K562 (cell line): Measurements from ENCODE around the gene TCFL5. TPM values are rescaled to one million over a fixed set of nuclear protein-coding genes. Genes with fewer than 3 reads are reported as not detected.
A peak's percentile ranks its signal among the peaks of the same experiment; 100 is the strongest.

ENCODE experiments used
- ATAC-seq: fragments of 200-7000 bp; cut with Tn5 transposase; 3 replicates; pipeline ENCODE4 v1.9.1; 2020; ENCODE audit warnings: moderate library complexity
- BruUV-seq: library from RNA; stranded (reverse); fragments of 400-500 nt; replicated peaks from 2 replicates; lab custom pipeline; 2021; lab: Mats Ljungman, UMichigan
- CTCF ChIA-PET: fragments of 300-600 bp; formaldehyde crosslinking; extraction: SDS; loops from one replicate; lab custom pipeline; 2021; ENCODE audit warnings: low intra/inter-chr PET ratio; lab: Yijun Ruan, JAX
- POLR2A ChIA-PET: fragments of 300-600, 350-650 bp; sonication (Branson Sonifier 250); formaldehyde crosslinking; extraction: SDS; loops from one replicate; lab custom pipeline; 2021; ENCODE audit warnings: antibody characterized with exemption, inconsistent platforms; lab: Yijun Ruan, JAX
- DNase-seq, 4 experiments: peaks; one replicate each; pipeline versions ENCODE4 v3.0.0 to v3.0.0-alpha.2; 2011 to 2018; ENCODE audit warnings: low spot score in 3 of 4, mixed read lengths in 3 of 4; ENCODE audit errors: extremely low read depth in 1 of 4
- FAIRE-seq: peaks from 2 replicates; lab custom pipeline; 2011; peaks lifted over from hg19 to GRCh38; lab: Jason Lieb, UNC
- H2AFZ ChIP-seq: 2 replicates; pipeline ENCODE4 v1.6.0; 2011; ENCODE audit warnings: low read depth, low read length, control low read depth, inconsistent platforms
- H3K27ac ChIP-seq: fragments of 200-600 bp; 3 replicates; pipeline ENCODE4 v1.8.0; 2011; ENCODE audit warnings: low read depth, mild to moderate bottlenecking, control low read depth, inconsistent platforms, low read length, moderate library complexity, mixed read lengths; ENCODE audit errors: extremely low read depth
- H3K27me3 ChIP-seq, 2 experiments: fragments of 300-600 bp in 1 of 2; 2 replicates in 1 of 2; 3 replicates in 1 of 2; pipeline versions ENCODE4 v1.6.0 to v1.8.0; 2011; ENCODE audit warnings: inconsistent platforms in 2 of 2, low read length in 2 of 2, mild to moderate bottlenecking in 1 of 2, mixed read lengths in 1 of 2, moderate library complexity in 1 of 2; ENCODE audit not compliant: control insufficient read depth in 2 of 2, insufficient read depth in 2 of 2
- H3K36me3 ChIP-seq: fragments of 300-600 bp; 3 replicates; pipeline ENCODE4 v1.8.0; 2011; ENCODE audit warnings: mild to moderate bottlenecking, low read length, inconsistent platforms; ENCODE audit not compliant: control insufficient read depth, insufficient read depth
- H3K4me1 ChIP-seq, 2 experiments: fragments of 200-600 bp in 1 of 2; replicated peaks in 1 of 2; 2 replicates in 1 of 2; 3 replicates in 1 of 2; pipeline versions ENCODE4 v1.5.1 to v1.8.0; 2011; ENCODE audit warnings: inconsistent platforms in 2 of 2, low read length in 2 of 2, mild to moderate bottlenecking in 1 of 2, mixed read lengths in 1 of 2, moderate library complexity in 1 of 2; ENCODE audit not compliant: control insufficient read depth in 2 of 2, insufficient read depth in 2 of 2
- H3K4me2 ChIP-seq: 2 replicates; pipeline ENCODE4 v1.6.1; 2011; ENCODE audit warnings: low read length, control low read depth, inconsistent platforms, mixed read lengths; ENCODE audit not compliant: insufficient read depth
- H3K4me3 ChIP-seq: fragments of 200-600 bp; sonication (generic), shearing (Covaris generic); 2 replicates; pipeline ENCODE4 v1.5.1; 2016; ENCODE audit warnings: control low read depth, inconsistent platforms
- H3K79me2 ChIP-seq: fragments of 200-600 bp; 3 replicates; pipeline ENCODE4 v1.8.0; 2011; ENCODE audit warnings: low read length, inconsistent platforms; ENCODE audit not compliant: control insufficient read depth, insufficient read depth
- H3K9ac ChIP-seq, 2 experiments: 2 replicates each; pipeline versions ENCODE4 v1.6.0 to v1.6.1; 2011; ENCODE audit warnings: low read depth in 2 of 2, low read length in 2 of 2, control low read depth in 1 of 2, inconsistent platforms in 1 of 2, mild to moderate bottlenecking in 1 of 2, mixed read lengths in 1 of 2; ENCODE audit not compliant: insufficient read depth in 1 of 2
- H3K9me1 ChIP-seq: one replicate; pipeline ENCODE4 v1.6.0; 2011; ENCODE audit warnings: inconsistent platforms, mild to moderate bottlenecking, low read length, moderate library complexity; ENCODE audit not compliant: control insufficient read depth, insufficient read depth
- H3K9me3 ChIP-seq: replicated peaks from 2 replicates; pipeline ENCODE4 v1.5.1; 2011; ENCODE audit warnings: low read depth, low read length, inconsistent platforms; ENCODE audit not compliant: control insufficient read depth, insufficient read depth
- H4K20me1 ChIP-seq: replicated peaks from 2 replicates; pipeline ENCODE4 v1.6.1; 2011; ENCODE audit warnings: low read length, inconsistent platforms, mixed read lengths; ENCODE audit not compliant: control insufficient read depth, insufficient read depth
- CBFA2T2 ChIP-seq: fragments of 450-650 bp; conservative IDR thresholded peaks from 2 replicates; pipeline ENCODE4 v1.6.1; 2017; ENCODE audit warnings: mild to moderate bottlenecking
- DIDO1 ChIP-seq: fragments of 450-650 bp; IDR thresholded peaks from 2 replicates; pipeline ENCODE4 v1.6.1; 2016; ENCODE audit warnings: low read depth, missing biosample characterization, missing genetic modification characterization
- KAT8 ChIP-seq: fragments of 450-650 bp; IDR thresholded peaks from 2 replicates; pipeline ENCODE4 v1.6.1; 2016; ENCODE audit warnings: low read depth, mild to moderate bottlenecking
- POLR2G ChIP-seq: fragments of 200-400 bp; formaldehyde crosslinking; IDR thresholded peaks from 2 replicates; pipeline ENCODE4 v1.6.1; 2017; ENCODE audit warnings: low read depth, mild to moderate bottlenecking, antibody characterized with exemption, low read length, moderate library complexity
- PPARD ChIP-seq: fragments of 250-450 bp; sonication (Bioruptor Pico); IDR thresholded peaks from 2 replicates; pipeline ENCODE4 v1.8.0; 2022; ENCODE audit warnings: inconsistent platforms, mild to moderate bottlenecking, moderate library complexity
- TBL1XR1 ChIP-seq, 2 experiments: IDR thresholded peaks; 2 replicates each; pipeline ENCODE4 v1.6.1; 2012; ENCODE audit warnings: improper control_type of control experiment in 2 of 2, low read length in 2 of 2, mild to moderate bottlenecking in 1 of 2
- WGBS: fragments of 100-300 bp; shearing (Covaris generic); methylation state at CpG from one replicate; pipeline ENCODE4 v1.1.6; 2016; ENCODE audit warnings: low coverage, mixed read lengths; ENCODE audit not compliant: insufficient coverage; ENCODE audit errors: missing lambda C conversion rate; 5-methylcytosine and 5-hydroxymethylcytosine counted together
- in situ Hi-C: fragments of 300-500 bp; cut with MboI; formaldehyde crosslinking; loops from 4 replicates; pipeline ENCODE4 v1.15.0; 2018; ENCODE audit warnings: inconsistent platforms, mixed read lengths
- intact Hi-C: fragments of 100-400 bp; cut with micrococcal nuclease; formaldehyde crosslinking; loops from 2 replicates; pipeline ENCODE4 v1.14.2; 2022
- polyA plus RNA-seq, 8 experiments: library from polyadenylated mRNA; depleted of rRNA in 4 of 8; stranded (reverse) in 5 of 8; unstranded in 3 of 8; fragments of >200 nt; fragmentation: Nextera tagmentation in 2 of 8; fragmentation: Illumina TruSeq in 1 of 8; extraction: Ambion mirVana in 2 of 8; extraction: Trizol in 1 of 8; gene quantifications; 2 replicates each; pipeline versions ENCODE4 v1.2.1 to v1.2.3, GENCODE V29; 2011 to 2014; ENCODE audit warnings: inconsistent platforms in 1 of 8, missing spikeins in 1 of 8
- total RNA-seq, 7 experiments: library from RNA; depleted of rRNA in 6 of 7; stranded (reverse); fragments of >200 nt in 6 of 7; fragmentation: Illumina TruSeq in 2 of 7; extraction: Trizol in 2 of 7; gene quantifications; 2 replicates each; pipeline versions ENCODE4 v1.2.1 to v1.2.3, GENCODE V29; 2011 to 2021; ENCODE audit warnings: low replicate concordance in 1 of 7
- TF ChIP-seq, protein P1 (sequence below), 2 experiments: IDR thresholded peaks; 2 replicates each; pipeline ENCODE4 v1.6.1; 2012; ENCODE audit warnings: improper control_type of control experiment in 2 of 2, low read depth in 2 of 2, low read length in 2 of 2, borderline replicate concordance in 1 of 2
- TF ChIP-seq, protein P2 (sequence below): sonication (generic); formaldehyde crosslinking; IDR thresholded peaks from 2 replicates; pipeline ENCODE4 v1.8.1; 2023; ENCODE audit warnings: mild to moderate bottlenecking, missing genetic modification reagents
- TF ChIP-seq, protein P3 (sequence below): fragments of 200-800 bp; sonication (Bioruptor generic); IDR thresholded peaks from 2 replicates; pipeline ENCODE4 v1.6.1; 2017; ENCODE audit warnings: missing genetic modification characterization, missing compliant biosample characterization
- TF ChIP-seq, protein P4 (sequence below), 2 experiments: fragments of 450-650 bp; IDR thresholded peaks; 2 replicates each; pipeline ENCODE4 v1.6.1; 2018; ENCODE audit warnings: mild to moderate bottlenecking in 2 of 2, low read depth in 1 of 2; ENCODE audit not compliant: partially characterized antibody in 2 of 2

TCFL5 gene
- total and polyA plus RNA-seq, 9 of the 15 experiments (the other 6 are each of a cell fraction or from before 2014, with no cell fraction given) = 1.00 to 12.6 (median 9.1) TPM

DNA sequence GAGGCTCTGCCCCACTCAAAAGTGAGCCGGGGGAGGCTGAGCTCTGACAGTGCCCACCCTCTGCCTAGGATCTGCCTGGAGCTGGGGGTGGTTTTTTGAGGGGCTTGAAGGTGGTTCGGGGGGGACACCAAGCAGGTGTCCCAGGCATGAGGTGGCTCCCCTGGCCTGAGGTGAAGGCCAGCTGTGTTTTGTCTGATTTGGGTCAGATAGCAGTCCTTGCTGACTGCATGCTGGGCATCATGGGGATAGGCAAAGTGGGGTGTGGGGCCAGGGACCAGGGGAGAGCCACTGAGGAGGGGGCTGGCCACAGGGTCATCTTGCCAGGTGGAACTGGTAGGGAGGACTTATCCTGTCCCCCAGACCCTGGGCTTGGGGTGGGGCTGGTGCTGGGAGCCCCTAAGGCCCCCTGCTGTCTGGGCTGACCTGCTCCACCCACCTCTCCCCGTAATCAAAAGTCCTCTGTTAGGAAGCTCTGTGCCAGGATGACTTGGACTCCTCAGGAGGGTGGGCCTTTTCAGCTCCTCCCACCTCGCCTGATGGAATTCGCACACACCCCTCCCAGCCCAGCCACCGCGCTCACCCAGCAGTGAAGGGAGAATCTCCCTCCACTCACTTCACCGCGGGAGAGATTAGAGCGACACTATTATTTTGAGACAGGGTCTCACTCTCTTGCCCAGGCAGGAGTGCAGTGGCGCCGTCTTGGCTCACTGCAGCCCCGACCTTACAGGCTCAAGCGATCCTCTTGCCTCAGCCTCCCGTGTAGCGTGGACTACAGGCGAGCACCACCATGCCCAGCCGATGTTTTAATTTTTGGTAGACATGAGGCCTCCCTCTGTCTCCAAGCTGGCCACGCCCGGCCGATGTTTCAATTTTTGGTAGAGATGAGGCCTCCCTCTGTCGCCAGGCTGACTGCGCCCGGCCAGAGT, 46.3 kb downstream of the TCFL5 start:
- H3K9me3 ChIP-seq = no peaks in the 10 kb centered on the region
- 0 out of 4 replicates have a peak overlapping the region, but pooled peaks of 1 of the 2 experiments have one; percentile 41 for H3K9ac ChIP-seq
- no TSS peak for BruUV-seq
- POLR2A ChIA-PET = interaction anchor here (0.6 to 1.1 kb wide), 3 partner anchors 19 to 181 kb away, joined by 3 read pairs; partner anchors contain the start of gene MRGBP
- intact Hi-C loops (no loop called here), in situ Hi-C loops (no loop called here)
- FAIRE-seq (peak; percentile 52), DNase-seq (peak; percentile 45 to 60 (median 54)), ATAC-seq (peak; percentile 59)
- peaks cover 23% of the 10 kb centered on the region; the same call in 2 of the 3 replicates for H3K36me3 ChIP-seq
- H3K27ac ChIP-seq = no peak overlapping the region
- no peak overlapping the region for H3K4me3 ChIP-seq
- 35% methylated on average over 23 of the region's 24 CpGs for WGBS
- H3K4me2 ChIP-seq = no peak overlapping the region; the same call in 1 of the 2 replicates
- peaks cover 6% of the 10 kb centered on the region for H4K20me1 ChIP-seq
- CTCF ChIA-PET = no interaction called here
- H3K27me3 ChIP-seq = peaks cover 0 to 10% of the 10 kb centered on the region in 2 experiments; a peak in 3 of 5 replicates
- no peaks in the 10 kb centered on the region for H3K79me2 ChIP-seq
- no peak overlapping the region for H2AFZ ChIP-seq
- H3K4me1 ChIP-seq = peaks cover 3 to 82% of the 10 kb centered on the region in 2 experiments; a peak in 3 of 5 replicates
- H3K9me1 ChIP-seq = no peaks in the 10 kb centered on the region
- TF ChIP-seq KAT8 = no peak
- no peak for TF ChIP-seq PPARD
- TF ChIP-seq, protein P1, sequence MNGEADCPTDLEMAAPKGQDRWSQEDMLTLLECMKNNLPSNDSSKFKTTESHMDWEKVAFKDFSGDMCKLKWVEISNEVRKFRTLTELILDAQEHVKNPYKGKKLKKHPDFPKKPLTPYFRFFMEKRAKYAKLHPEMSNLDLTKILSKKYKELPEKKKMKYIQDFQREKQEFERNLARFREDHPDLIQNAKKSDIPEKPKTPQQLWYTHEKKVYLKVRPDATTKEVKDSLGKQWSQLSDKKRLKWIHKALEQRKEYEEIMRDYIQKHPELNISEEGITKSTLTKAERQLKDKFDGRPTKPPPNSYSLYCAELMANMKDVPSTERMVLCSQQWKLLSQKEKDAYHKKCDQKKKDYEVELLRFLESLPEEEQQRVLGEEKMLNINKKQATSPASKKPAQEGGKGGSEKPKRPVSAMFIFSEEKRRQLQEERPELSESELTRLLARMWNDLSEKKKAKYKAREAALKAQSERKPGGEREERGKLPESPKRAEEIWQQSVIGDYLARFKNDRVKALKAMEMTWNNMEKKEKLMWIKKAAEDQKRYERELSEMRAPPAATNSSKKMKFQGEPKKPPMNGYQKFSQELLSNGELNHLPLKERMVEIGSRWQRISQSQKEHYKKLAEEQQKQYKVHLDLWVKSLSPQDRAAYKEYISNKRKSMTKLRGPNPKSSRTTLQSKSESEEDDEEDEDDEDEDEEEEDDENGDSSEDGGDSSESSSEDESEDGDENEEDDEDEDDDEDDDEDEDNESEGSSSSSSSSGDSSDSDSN (IDR thresholded peaks at IDR 0.05; ENCODE audit: borderline replicate concordance in 1 of 2, low read depth in 2 of 2, low read length in 2 of 2) = no peak
- TF ChIP-seq POLR2G = peak; percentile 47
- TF ChIP-seq, protein P2, sequence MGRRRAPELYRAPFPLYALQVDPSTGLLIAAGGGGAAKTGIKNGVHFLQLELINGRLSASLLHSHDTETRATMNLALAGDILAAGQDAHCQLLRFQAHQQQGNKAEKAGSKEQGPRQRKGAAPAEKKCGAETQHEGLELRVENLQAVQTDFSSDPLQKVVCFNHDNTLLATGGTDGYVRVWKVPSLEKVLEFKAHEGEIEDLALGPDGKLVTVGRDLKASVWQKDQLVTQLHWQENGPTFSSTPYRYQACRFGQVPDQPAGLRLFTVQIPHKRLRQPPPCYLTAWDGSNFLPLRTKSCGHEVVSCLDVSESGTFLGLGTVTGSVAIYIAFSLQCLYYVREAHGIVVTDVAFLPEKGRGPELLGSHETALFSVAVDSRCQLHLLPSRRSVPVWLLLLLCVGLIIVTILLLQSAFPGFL (CRISPR knock-in tag) = no peak
- TF ChIP-seq, protein P3, sequence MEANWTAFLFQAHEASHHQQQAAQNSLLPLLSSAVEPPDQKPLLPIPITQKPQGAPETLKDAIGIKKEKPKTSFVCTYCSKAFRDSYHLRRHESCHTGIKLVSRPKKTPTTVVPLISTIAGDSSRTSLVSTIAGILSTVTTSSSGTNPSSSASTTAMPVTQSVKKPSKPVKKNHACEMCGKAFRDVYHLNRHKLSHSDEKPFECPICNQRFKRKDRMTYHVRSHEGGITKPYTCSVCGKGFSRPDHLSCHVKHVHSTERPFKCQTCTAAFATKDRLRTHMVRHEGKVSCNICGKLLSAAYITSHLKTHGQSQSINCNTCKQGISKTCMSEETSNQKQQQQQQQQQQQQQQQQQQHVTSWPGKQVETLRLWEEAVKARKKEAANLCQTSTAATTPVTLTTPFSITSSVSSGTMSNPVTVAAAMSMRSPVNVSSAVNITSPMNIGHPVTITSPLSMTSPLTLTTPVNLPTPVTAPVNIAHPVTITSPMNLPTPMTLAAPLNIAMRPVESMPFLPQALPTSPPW (CRISPR knock-in tag) = no peak
- TF ChIP-seq, protein P4, sequence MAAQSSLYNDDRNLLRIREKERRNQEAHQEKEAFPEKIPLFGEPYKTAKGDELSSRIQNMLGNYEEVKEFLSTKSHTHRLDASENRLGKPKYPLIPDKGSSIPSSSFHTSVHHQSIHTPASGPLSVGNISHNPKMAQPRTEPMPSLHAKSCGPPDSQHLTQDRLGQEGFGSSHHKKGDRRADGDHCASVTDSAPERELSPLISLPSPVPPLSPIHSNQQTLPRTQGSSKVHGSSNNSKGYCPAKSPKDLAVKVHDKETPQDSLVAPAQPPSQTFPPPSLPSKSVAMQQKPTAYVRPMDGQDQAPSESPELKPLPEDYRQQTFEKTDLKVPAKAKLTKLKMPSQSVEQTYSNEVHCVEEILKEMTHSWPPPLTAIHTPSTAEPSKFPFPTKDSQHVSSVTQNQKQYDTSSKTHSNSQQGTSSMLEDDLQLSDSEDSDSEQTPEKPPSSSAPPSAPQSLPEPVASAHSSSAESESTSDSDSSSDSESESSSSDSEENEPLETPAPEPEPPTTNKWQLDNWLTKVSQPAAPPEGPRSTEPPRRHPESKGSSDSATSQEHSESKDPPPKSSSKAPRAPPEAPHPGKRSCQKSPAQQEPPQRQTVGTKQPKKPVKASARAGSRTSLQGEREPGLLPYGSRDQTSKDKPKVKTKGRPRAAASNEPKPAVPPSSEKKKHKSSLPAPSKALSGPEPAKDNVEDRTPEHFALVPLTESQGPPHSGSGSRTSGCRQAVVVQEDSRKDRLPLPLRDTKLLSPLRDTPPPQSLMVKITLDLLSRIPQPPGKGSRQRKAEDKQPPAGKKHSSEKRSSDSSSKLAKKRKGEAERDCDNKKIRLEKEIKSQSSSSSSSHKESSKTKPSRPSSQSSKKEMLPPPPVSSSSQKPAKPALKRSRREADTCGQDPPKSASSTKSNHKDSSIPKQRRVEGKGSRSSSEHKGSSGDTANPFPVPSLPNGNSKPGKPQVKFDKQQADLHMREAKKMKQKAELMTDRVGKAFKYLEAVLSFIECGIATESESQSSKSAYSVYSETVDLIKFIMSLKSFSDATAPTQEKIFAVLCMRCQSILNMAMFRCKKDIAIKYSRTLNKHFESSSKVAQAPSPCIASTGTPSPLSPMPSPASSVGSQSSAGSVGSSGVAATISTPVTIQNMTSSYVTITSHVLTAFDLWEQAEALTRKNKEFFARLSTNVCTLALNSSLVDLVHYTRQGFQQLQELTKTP (IDR thresholded peaks at IDR 0.05; ENCODE audit: low read depth in 1 of 2, partially characterized antibody in 2 of 2) = no peak
- no peak for TF ChIP-seq DIDO1 (tag)
- no peak for TF ChIP-seq CBFA2T2
- no peak for TF ChIP-seq TBL1XR1 (IDR thresholded peaks at IDR 0.05; ENCODE audit: low read length in 2 of 2)
